Esophagus squamous epithelium (tissue), 5 donors: ENCODE measurements around the gene SLC35F3. TPM values are rescaled to one million over a fixed set of nuclear protein-coding genes. Genes with fewer than 3 reads are reported as not detected.
"Not testable (repeated sequence)": the region's sequence is repeated elsewhere in the genome, so short reads cannot be mapped to it uniquely, and the experiment has no call there.

Source experiments
- DNase-seq: peaks from one replicate; lab custom pipeline; 2025; lab: John Stamatoyannopoulos, UW
- H3K27ac ChIP-seq, 4 donors: fragments of 200-600 bp; sonication (generic); one replicate each; pipeline ENCODE4 v1.5.1; 2016 to 2019; ENCODE audit warnings: mild to moderate bottlenecking in 1 of 4
- H3K27me3 ChIP-seq, 4 donors: fragments of 200-600 bp; sonication (generic); 1 replicate in 3 of 4; 2 replicates in 1 of 4; pipeline versions ENCODE4 v1.5.1 to v1.6.0; 2017 to 2021; ENCODE audit warnings: antibody characterized with exemption in 1 of 4
- H3K36me3 ChIP-seq, 3 donors: fragments of 200-600 bp; sonication (generic); one replicate each; pipeline ENCODE4 v1.5.1; 2016 to 2019
- H3K4me1 ChIP-seq, 3 donors: fragments of 200-600 bp; sonication (generic); one replicate each; pipeline ENCODE4 v1.5.1; 2017 to 2019
- H3K4me3 ChIP-seq, 4 donors: fragments of 200-600 bp; sonication (generic); 1 replicate in 3 of 4; 2 replicates in 1 of 4; pipeline ENCODE4 v1.5.1; 2016 to 2019; ENCODE audit warnings: mild to moderate bottlenecking in 2 of 4, moderate library complexity in 1 of 4
- H3K9me3 ChIP-seq, 3 donors: fragments of 200-600 bp; sonication (generic); one replicate each; pipeline ENCODE4 v1.5.1; 2016 to 2019
- POLR2A ChIP-seq, 4 donors: fragments of 450-650 bp; IDR thresholded peaks; one replicate each; pipeline ENCODE4 v1.6.1; 2017; ENCODE audit warnings: antibody characterized with exemption in 4 of 4, mild to moderate bottlenecking in 4 of 4, moderate library complexity in 3 of 4
- WGBS, 2 donors: methylation state at CpG; one replicate each; pipeline ENCODE4 v1.1.5; 2018; 5-methylcytosine and 5-hydroxymethylcytosine counted together
- intact Hi-C: fragments of 100-400 bp; cut with DNase I; formaldehyde crosslinking; loops from one replicate; pipeline ENCODE4 v1.15.0; 2022
- total RNA-seq, 4 donors: library from RNA; depleted of rRNA; stranded (reverse); fragments of >200 nt; gene quantifications; one replicate each; pipeline ENCODE4 v1.1.0, GENCODE V29; 2016
- TF ChIP-seq, protein P1 (sequence below), 6 experiments: fragments of 450-650 bp in 4 of 6; fragments of 200-600 bp in 2 of 6; sonication (generic) in 2 of 6; IDR thresholded peaks; one replicate each; pipeline ENCODE4 v1.5.1; 2016 to 2019; ENCODE audit warnings: antibody characterized with exemption in 6 of 6, mild to moderate bottlenecking in 4 of 6, moderate library complexity in 4 of 6
- donor health status: DM: yes; HTN: yes; CAD: no.

The SLC35F3 gene
- total RNA-seq, 4 donors from 2014 or later, result 0.13 to 0.99 (median 0.55) TPM

DNA sequence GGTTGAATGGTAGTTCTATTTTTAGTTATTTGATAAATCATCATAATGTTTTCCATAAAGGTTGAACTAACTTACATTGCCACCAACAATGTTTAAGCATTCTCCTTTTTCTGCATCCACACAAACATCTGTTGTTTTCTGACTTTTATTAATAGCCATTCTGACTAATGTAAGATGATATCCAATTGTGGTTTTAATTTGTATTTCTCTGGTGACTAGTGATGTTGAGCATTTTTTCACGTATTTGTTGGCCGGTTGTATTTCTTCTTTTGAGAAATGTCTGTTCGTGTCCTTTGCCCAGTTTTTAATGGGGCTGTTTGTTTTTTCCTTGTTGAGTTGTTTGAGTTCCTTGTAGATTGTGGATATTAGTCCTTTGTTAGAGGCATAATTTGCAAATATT is 24.6 kb upstream of the SLC35F3 start:
- Histone ChIP-seq H3K27me3 (peaks cover 0 to 30% (median 0%) of the 10 kb centered on the region in 4 donors), H3K27ac (no peak overlapping the region), H3K9me3 (no peaks in the 10 kb centered on the region), H3K36me3 (no peaks in the 10 kb centered on the region), H3K4me1 (no peaks in the 10 kb centered on the region), H3K4me3 (no peak overlapping the region)
- intact Hi-C loops, result no loop called here
- no peak for TF ChIP-seq POLR2A (IDR thresholded peaks at IDR 0.05)
- TF ChIP-seq, protein P1, sequence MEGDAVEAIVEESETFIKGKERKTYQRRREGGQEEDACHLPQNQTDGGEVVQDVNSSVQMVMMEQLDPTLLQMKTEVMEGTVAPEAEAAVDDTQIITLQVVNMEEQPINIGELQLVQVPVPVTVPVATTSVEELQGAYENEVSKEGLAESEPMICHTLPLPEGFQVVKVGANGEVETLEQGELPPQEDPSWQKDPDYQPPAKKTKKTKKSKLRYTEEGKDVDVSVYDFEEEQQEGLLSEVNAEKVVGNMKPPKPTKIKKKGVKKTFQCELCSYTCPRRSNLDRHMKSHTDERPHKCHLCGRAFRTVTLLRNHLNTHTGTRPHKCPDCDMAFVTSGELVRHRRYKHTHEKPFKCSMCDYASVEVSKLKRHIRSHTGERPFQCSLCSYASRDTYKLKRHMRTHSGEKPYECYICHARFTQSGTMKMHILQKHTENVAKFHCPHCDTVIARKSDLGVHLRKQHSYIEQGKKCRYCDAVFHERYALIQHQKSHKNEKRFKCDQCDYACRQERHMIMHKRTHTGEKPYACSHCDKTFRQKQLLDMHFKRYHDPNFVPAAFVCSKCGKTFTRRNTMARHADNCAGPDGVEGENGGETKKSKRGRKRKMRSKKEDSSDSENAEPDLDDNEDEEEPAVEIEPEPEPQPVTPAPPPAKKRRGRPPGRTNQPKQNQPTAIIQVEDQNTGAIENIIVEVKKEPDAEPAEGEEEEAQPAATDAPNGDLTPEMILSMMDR (IDR thresholded peaks at IDR 0.05), result no peak
- no peak for DNase-seq
- WGBS, 2 donors, result 59 to 68% methylated on average over 3 of the region's 3 CpGs

- peaks cover 0 to 59% (median 0%) of the 10 kb centered on the region in 4 donors for H3K27me3 ChIP-seq
- no peaks in the 10 kb centered on the region for H3K9me3 ChIP-seq
- intact Hi-C loops, result no loop called here
- no peak for TF ChIP-seq POLR2A (IDR thresholded peaks at IDR 0.05)
- TF ChIP-seq, protein P1 (IDR thresholded peaks at IDR 0.05), result no peak
- 37% methylated on average over 3 of the region's 3 CpGs for WGBS, 2 donors
- no peak overlapping the region for H3K4me3 ChIP-seq
- no peak for DNase-seq
- H3K4me1 ChIP-seq, result no peaks in the 10 kb centered on the region
- no peaks in the 10 kb centered on the region for H3K36me3 ChIP-seq
- H3K27ac ChIP-seq, result no peak overlapping the region
Measured at GRCh38 chr1:233883671-233884070, 20.8 kb upstream of the SLC35F3 start.

DNA sequence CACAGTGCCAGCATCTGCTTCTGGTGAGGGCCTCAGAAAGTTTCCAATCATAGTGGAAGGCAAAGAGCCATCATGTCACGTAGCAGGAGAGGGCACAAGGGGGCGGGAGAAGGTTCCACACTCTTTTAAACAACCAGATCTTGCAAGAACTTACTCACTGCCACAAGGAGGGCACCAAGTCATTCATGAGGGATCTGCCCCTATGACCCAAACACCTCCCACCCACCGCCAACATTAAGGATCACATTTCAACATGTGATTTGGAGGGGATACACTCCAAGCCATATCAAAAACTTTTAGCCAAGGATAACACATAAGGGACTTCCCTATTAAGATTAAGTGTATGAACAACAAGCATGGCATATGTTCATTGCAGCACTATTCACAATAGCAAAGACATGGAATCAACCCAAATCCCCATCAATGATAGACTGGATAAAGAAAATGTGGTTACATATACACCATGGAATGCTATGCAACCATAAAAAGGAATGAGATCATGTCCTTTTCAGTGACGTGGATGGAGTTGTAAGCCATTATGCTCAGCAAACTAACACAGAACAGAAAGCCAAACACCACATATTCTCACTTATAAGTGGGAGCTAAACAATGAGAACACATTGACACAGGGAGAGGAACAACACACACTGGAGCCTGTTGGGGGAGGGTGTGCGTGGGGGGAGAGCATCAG is 19.9 kb upstream of the SLC35F3 start:
- intact Hi-C loops, result no loop called here
- H3K27ac ChIP-seq, result no peak overlapping the region
- WGBS, 2 donors, result 48 to 53% methylated on average over 4 to 5 of the region's 5 CpGs

DNA sequence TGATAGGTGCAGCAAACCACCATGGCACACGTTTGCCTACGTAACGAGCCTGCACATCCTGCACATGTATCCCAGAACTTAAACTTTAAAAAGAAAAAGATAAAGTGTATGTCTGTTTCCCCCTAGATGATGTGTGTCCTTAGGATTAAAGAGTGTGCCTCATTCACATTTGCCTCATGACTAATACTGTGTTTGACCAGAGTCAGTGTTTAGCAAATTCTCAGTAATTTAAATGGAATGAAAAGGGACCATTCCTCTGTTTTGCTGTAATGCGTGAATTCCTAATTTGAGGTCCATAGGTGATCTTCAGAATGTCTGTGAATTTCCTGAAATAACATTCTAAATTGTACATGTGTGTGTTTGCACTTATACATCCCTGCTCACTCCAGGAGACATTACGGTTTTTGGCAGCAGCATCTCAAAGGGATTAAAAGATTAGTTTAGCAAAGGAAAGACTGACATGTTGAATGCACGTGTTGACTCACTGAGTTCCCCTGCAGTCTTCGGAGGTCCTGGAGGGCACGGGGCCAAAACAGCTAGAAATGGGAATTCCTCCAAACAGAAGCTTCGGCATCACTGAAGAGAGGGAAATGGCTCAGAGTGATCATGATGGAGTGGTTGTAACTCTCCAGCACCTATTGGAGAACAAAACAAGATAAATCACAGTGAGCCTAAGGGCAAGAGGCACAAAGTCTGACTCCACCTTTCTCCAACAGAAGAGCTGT is 19.1 kb upstream of the SLC35F3 start:
- Histone ChIP-seq H3K36me3 (no peaks in the 10 kb centered on the region), H3K27me3 (peaks cover 0 to 59% (median 0%) of the 10 kb centered on the region in 4 donors), H3K9me3 (no peaks in the 10 kb centered on the region), H3K27ac (no peak overlapping the region), H3K4me3 (no peak overlapping the region), H3K4me1 (no peaks in the 10 kb centered on the region)
- TF ChIP-seq, protein P1 (IDR thresholded peaks at IDR 0.05), result no peak
- TF ChIP-seq POLR2A (IDR thresholded peaks at IDR 0.05), result no peak
- WGBS, 2 donors, result 28 to 33% methylated on average over 9 of the region's 9 CpGs
- intact Hi-C loops, result no loop called here
- no peak for DNase-seq

More for the DNA sequence above, 19.9 kb upstream of the SLC35F3 start:
- no peak for DNase-seq
- Histone ChIP-seq H3K36me3 (no peaks in the 10 kb centered on the region), H3K4me1 (no peaks in the 10 kb centered on the region), H3K9me3 (no peaks in the 10 kb centered on the region), H3K27me3 (peaks cover 0 to 59% (median 0%) of the 10 kb centered on the region in 4 donors), H3K4me3 (no peak overlapping the region)
- TF ChIP-seq POLR2A (IDR thresholded peaks at IDR 0.05), result no peak
- TF ChIP-seq, protein P1 (IDR thresholded peaks at IDR 0.05), result no peak

DNA sequence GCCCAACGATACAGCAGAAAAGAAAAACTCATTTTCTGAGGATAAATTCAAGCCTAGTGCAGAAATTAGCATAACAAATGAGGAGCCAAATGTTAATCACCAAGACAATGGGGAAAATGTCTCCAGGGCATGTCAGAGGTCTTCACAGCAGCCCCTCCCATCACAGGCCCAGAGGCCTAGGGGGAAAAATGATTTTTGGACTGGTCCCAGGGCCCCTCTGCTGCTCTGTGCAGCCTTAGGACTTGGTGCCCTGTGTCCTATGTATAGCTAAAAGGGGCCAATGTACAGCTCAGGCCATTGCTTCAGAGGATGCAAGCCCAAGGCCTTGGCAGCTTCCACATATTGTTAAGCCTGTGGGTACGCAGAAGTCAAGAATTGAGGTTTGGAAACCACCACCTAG is 13.3 kb upstream of the SLC35F3 start:
- WGBS, 2 donors, result 67 to 88% methylated on average over 1 to 2 of the region's 2 CpGs
- H3K4me3 ChIP-seq, H3K27ac ChIP-seq, H3K9me3 ChIP-seq, DNase-seq, H3K36me3 ChIP-seq, intact Hi-C loops, H3K4me1 ChIP-seq: not testable (repeated sequence)
- peaks cover 0 to 27% (median 0%) of the 10 kb centered on the region in 4 donors for H3K27me3 ChIP-seq
